Cardiac septum (tissue), 1 donor: ENCODE data around the gene LINGO1. TPM values are rescaled to one million over a fixed set of nuclear protein-coding genes. Genes with fewer than 3 reads are reported as not detected.

Experiments
- DNase-seq: peaks from one replicate; pipeline ENCODE4 v3.0.0-alpha.2; 2020; ENCODE audit warnings: low spot score
- intact Hi-C: fragments of 100-400 bp; cut with DNase I; formaldehyde crosslinking; loops from one replicate; pipeline ENCODE4 v1.14.0; 2022
- total RNA-seq: library from RNA; stranded (reverse); fragmentation: NEBNext Ultra II Directional; extraction: Animal tissue kit (Norgen Biotek cat#: 25700); gene quantifications from one replicate; pipeline ENCODE4 v1.2.1, GENCODE V29; 2021
- donor health status: DM: no; HTN: no; CAD: no.

The LINGO1 gene
- total RNA-seq, 1 donor from 2014 or later = 3.0 TPM

- DNase-seq = no peak
- intact Hi-C loops = loop anchor here (1.0 to 5.0 kb wide), 3 partner anchors 187 to 517 kb away; no protein-coding TSS in a partner anchor
Measured at GRCh38 chr15:77633913-77634265, 1.2 kb upstream of the LINGO1 start.

DNA sequence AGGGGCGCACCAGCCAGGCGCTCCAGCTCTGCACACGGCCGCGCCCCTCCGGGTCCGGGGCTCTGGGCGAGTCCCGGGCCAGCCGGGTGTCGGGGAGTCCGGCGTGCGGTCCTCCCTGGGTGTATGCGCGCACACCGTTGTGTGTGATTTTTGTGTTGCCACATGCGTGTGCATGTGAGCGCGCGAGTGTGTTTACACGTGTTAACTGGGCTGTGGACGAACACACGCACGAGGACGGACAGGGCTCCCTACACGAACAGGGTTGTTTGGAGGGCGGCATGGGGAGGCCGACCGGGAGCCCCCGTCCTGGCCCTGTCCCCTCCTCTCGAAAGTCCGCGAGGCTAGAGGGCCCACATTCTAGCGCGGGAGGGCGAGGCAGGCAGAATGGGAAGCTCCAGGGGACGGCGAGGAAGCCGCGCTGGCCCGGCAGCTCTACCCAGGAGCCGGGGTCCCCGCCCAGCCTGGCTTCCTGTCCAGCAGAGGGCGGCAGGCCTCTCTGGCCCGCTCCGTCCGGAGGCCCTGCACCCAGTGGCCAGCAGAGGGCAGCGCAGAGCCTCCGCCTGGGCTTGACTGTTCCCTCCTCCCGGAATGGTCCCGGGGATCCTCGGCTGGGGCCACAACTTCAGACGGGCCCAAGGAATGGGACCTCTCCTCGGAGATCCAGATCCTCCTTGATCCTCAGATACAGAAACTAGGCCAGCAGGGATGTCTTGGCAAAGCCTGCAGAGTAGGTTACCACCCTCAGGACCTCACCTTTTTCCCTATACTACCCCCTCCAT lies 611 bp upstream of the LINGO1 start:
- intact Hi-C loops = loop anchor here (5.0 kb wide), 2 partner anchors 451 to 516 kb away; no protein-coding TSS in a partner anchor
- peak; percentile 93 for DNase-seq

- DNase-seq = no peak
- intact Hi-C loops = loop anchor here (5.0 kb wide), 2 partner anchors 450 to 515 kb away; no protein-coding TSS in a partner anchor
Measured at GRCh38 chr15:77631745-77632533, 773 bp downstream of the LINGO1 start.

DNA sequence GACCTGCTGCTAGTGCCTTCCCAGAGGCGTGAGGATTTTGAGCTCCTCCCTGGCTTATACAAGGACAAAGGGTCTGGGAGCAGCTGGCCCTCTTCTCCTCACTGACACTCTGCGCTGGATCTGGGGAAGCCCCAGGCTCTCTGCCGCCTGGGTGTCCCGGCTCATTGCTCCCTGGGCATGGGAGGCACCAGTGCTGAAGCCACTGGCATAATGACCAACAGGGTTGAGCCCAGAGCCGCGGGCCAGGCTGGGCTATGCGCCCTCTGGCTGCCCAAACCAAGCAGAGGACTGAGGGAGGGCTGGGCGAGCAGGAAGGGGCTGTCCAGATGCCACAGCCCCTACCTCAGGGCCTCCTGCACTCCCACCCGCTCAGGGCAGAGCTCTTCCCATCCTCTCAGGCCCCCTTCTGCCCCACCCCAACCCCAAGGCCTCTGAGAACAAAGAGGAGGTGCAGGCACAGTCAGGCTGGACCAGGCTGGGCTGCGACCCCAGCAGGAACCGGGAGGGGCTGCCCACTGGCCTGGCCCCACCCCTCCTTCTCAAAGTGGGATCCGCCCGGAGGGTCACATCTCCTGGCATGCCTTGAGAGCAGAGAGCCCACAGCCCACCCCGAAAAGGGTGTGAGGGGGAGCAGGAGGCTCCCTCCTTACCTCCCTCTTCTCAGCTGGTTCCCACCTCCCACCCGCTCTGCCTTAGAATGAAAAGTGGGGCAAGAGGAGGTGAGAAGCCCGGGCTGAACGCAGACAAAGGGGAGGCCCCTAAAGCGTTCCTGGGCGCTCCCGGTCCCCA lies 1.6 kb downstream of the LINGO1 start:
- intact Hi-C loops = loop anchor here (5.0 kb wide), 2 partner anchors 449 to 514 kb away; no protein-coding TSS in a partner anchor
- DNase-seq = no peak

DNA sequence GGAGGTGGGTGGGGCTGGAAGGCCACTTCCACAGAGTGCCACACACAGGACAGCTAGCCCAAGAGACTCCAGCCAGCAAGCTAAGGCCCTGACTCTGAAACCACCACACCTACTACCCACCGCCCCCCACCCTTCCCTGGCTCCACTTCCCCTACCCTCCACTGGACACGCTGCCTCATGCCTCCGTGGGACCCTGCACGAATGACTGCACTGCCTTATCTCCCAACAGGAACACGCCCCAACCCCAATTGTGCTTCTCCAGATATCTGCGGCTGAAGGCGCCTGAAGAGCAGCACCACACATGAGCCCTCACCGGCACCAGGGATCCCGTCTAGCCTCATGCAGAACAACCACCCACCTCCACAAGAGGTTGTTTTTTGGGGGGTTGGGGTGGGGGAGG lies 2.7 kb downstream of the LINGO1 start:
- DNase-seq = no peak
- intact Hi-C loops = loop anchor here (5.0 kb wide), 2 partner anchors 448 to 513 kb away; no protein-coding TSS in a partner anchor

GRCh38 chr15:77629070-77630030 lies 3.4 kb downstream of the LINGO1 start:
- intact Hi-C loops = loop anchor here (5.0 kb wide), 2 partner anchors 447 to 512 kb away; no protein-coding TSS in a partner anchor
- DNase-seq = no peak

GRCh38 chr15:77628010-77628409 lies 4.7 kb downstream of the LINGO1 start:
- intact Hi-C loops = no loop called here
- no peak for DNase-seq

GRCh38 chr15:77627581-77627980 lies 5.1 kb downstream of the LINGO1 start:
- no peak for DNase-seq
- intact Hi-C loops = no loop called here

DNA sequence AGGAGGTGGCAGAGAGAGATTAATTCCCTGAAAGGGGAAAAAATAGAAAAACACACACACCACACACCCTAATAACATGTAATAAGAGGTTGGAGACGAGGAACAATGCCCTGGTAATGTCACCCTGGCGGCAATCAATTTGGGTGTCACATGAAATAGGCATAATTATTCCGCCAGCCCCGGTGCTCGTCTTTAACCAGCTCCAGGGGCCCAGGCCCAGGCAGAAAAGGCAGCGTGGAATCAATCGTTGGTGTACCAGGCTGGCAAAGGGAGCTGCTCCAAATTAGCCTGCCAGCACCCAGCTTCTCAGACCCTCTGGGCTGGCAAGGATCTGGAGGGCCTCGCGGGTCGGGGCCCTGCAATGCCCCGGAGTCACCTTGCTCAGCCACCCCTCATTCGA lies 5.6 kb downstream of the LINGO1 start:
- intact Hi-C loops = no loop called here
- no peak for DNase-seq

DNA sequence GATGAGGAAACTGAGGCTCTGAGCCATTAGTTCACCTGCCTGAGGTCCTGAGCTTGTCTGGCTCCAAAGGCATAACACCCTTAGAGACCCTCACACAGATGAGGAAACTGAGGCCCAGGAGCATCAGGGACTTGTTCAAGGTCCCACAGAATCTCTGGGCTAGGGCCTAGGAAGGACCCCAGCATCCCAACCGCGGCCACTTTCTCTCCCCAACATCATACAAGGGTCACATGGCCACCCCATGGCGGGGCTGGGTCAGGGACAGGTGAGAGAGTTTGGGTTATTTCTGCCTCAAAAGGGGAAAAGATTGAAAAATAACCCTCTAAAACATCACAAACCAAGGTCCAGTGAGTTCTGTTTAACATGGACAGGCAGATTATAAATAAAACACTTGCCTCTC lies 6.7 kb downstream of the LINGO1 start:
- intact Hi-C loops = no loop called here
- DNase-seq = no peak

DNA sequence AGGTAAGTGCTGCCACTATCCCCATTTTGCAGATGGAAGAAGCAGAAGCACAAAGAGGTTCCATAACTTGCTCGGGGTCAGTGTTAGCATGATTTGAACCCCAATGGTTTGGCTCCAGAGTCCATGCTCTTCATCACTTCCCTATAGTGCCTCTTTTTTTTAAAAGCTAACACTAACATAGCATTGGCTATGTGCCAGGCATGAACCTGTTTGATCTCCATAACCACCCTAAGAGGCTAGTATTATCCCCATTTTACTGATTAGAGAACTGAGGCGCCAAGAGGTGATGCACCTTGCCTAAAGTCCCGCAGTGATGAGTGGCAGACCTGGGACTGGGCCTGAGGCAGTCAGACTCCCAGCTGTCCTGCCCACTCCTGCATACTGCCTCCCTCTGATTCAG lies 7.3 kb downstream of the LINGO1 start:
- no peak for DNase-seq
- intact Hi-C loops = no loop called here

GRCh38 chr15:77624868-77625267 lies 7.8 kb downstream of the LINGO1 start:
- intact Hi-C loops = no loop called here
- DNase-seq = no peak

- intact Hi-C loops = no loop called here
- DNase-seq = no peak
Measured at GRCh38 chr15:77623755-77624524, 8.8 kb downstream of the LINGO1 start.

DNA sequence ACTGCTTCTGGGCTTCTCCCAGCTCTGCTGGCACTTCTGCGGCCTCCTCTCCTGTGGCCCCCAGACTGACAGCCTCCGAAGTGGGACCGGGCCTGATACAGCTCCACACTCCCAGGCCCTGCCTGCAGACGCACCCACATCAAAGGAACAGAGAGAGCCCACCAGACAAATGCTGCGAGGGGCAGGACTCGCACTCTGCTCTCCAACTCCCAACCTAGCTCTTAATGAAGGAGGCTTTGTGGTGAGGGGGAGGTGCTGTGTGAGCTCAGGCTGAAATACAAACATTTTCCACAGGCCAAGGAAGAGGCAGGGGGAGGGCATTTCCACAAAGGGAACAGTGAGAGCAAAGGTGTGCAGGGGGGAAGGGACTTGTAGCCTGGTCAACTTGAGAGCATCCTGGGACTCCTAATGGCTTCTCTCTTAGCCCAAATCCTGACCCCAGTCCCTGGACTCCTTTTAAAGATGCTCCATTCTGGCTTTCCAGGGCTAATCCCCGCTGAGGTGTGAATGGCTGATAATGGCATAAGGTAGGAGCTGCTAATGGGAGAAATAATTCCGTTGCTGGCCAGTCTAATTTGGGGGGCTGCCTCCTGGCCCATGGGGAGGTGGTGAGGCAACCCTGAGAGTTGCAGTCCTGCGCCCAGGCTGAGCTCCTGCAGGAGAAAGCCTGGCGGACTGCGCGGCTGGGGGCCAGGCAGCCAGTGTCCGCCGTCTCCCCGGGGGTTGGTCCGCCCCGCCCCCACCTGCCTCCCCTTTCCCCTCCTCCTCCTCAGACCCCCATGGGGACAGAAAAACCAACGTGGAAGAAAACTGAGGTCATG lies 9.6 kb downstream of the LINGO1 start:
- DNase-seq = no peak
- intact Hi-C loops = no loop called here

- DNase-seq = no peak
- intact Hi-C loops = no loop called here
Measured at GRCh38 chr15:77622209-77622933, 10.3 kb downstream of the LINGO1 start.

DNA sequence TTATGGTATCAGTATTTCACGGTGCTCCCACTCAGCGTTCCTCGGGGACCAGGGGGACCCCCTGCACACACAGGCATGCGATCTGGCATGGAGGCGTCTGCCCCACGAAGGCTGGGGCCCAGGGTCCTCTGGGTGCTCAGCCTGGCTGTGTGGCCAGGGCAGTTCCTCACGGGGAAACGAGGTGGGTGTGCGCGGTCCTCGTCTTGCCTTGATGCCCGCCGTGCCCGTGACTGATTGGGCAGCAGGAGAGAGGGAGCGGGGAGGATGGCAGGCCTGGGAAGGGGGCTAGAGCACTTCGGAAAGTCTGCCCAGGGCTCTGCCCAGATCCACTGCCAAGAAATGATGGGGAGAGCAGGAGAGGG lies 10.9 kb downstream of the LINGO1 start:
- intact Hi-C loops = no loop called here
- no peak for DNase-seq
